D341Med (cell line): ENCODE measurements around the gene BCL2.
"Not testable (repeated sequence)": the region's sequence is repeated elsewhere in the genome, so short reads cannot be mapped to it uniquely, and the experiment has no call there.

ENCODE experiments used
- DNase-seq: peaks from one replicate; pipeline ENCODE4 v3.0.0; 2012; ENCODE audit warnings: low spot score

Gene BCL2

GRCh38 chr18:63319383-63320122 is at the start of gene BCL2:
Gene BCL2, minus strand, starts transcription at chr18:63319769.
- DNase-seq = peak; percentile 90

DNA sequence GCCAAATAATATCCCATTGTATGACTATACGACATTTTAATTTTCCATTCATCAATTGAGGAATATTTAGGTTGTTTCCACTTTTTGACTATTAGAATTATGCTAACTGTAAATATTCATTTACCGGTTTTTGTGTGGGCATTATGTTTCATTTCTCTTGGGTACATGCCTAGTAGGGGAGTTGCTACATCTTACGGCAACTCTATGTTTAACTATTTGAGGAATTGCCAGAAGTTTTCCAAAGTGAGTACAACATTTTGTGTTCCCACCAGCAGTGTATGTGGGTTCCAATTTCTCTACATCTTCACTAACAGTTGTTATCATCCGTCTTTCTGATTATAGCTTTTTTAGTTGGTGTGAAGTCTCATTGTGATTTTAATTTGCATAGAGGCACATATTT is 49.0 kb upstream of the BCL2 start:
- no peak for DNase-seq

GRCh38 chr18:63367053-63367953 is 47.7 kb upstream of the BCL2 start, which contains the start of gene KDSR:
Gene KDSR, minus strand, starts transcription at chr18:63367206. Its CDS starts 88 bp downstream, at chr18:63367118.
- peak; percentile 98 for DNase-seq

DNA sequence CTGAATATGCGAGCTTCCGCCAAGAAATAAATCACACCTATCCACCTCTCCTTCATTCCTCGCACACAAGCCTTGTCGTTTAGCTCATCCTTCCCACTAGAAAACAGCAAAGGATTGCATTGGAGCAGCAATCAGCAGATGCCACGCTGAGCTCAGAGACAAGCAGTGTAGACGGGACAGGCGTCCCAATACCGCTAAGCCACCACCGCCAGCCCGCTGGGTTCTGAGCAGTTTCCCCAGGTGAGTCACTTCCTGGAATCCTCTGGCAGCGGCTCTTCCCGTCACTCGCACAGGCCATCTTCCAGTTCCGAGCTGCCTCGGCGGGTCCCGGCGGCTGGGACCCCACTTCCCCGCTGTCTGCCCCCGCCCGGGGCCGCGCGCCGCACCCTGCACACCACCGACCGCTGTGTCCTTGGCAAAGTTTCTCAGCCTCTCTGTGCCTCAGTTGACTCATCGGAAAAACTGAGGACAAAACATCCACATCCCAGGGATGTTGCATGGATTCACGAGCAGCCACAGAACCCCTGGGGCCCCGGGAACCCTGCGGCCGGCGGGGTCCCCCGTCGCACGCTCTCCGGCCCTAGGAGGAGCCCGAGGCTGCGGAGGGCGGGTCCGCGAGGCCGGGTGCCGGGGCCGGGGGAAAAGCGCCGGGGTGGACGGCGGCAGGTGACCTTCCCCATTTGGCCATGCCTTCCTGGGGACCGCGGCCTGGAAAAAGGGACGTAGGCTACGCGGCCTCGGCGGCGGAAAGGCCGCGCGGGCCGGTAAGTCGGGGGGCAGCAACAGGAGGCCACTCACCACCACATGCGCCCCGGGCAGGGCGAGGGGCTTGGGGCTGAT is 46.9 kb upstream of the BCL2 start:
- peak; percentile 78 for DNase-seq

- DNase-seq = peak; percentile 46
Observed at GRCh38 chr18:63365876-63366212, 46.3 kb upstream of the BCL2 start.

- no peak for DNase-seq
Observed at GRCh38 chr18:63363951-63364350, 44.4 kb upstream of the BCL2 start.

- DNase-seq = not testable (repeated sequence)
Observed at GRCh38 chr18:63363420-63363819, 43.9 kb upstream of the BCL2 start.

DNA sequence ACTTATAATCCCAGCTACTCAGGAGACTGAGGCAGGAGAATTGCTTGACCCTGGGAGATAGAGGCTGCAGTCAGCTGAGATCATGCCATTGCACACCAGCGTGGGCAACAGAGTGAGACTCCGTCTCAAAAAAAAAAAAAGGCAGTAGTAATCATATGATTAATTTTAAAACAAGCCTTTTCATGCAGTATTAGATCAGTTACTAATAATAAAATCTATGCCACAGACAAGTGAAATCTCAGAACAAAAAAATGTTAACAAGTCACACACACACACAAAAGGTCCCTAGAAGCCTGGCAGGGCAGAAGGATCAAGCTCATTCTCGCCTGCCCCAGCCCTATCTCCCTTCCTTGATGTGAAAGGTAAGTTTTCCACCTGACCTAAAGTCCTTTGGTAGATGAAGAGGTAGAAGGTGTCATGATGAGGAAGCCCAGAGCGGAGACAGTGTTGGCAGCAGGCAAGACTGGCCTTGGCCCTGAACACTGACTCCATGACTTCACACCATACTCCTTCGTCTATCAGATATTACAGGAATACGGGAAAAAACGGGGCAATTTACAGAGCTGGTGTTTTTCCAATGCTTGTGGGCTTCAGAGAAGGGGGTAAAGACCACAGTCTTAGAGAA is 36.8 kb upstream of the BCL2 start:
- no peak for DNase-seq

GRCh38 chr18:63350230-63350629 is 30.7 kb upstream of the BCL2 start:
- DNase-seq = no peak

- DNase-seq = no peak
Observed at GRCh38 chr18:63348508-63349136, 29.1 kb upstream of the BCL2 start.

- no peak for DNase-seq
Observed at GRCh38 chr18:63346480-63347183, 27.1 kb upstream of the BCL2 start.

- no peak for DNase-seq
Observed at GRCh38 chr18:63346031-63346430, 26.5 kb upstream of the BCL2 start.

- no peak for DNase-seq
Observed at GRCh38 chr18:63344918-63345317, 25.3 kb upstream of the BCL2 start.

GRCh38 chr18:63344263-63344662 is 24.7 kb upstream of the BCL2 start:
- no peak for DNase-seq

GRCh38 chr18:63342206-63342605 is 22.6 kb upstream of the BCL2 start:
- DNase-seq = peak; percentile 80

- peak; percentile 57 for DNase-seq
Observed at GRCh38 chr18:63339920-63340484, 20.4 kb upstream of the BCL2 start.

GRCh38 chr18:63336366-63337099 is 17.0 kb upstream of the BCL2 start:
- DNase-seq = no peak

DNA sequence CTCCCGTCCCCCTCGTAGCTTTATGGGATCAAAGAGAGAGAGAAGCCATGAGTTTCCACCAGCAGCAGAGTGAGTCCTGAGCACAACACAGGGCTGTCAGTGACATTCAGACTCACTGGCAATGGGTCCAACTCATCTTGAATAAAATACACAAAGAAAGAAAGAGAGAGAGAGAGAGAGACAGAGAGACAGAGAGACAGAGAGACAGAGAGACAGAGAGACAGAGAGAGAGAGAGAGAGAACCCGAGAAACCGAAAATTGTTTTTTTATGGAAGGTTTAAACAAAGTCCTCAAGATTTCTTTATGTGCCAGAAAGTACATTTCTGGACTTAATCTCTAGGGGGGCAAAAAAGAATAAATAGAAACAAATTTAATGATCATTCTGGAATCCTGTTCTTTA is 11.5 kb upstream of the BCL2 start:
- no peak for DNase-seq

GRCh38 chr18:63329431-63330145 is 10.0 kb upstream of the BCL2 start:
- DNase-seq = no peak
